Kidney epithelial cell (primary cell): Measurements from ENCODE around the gene KIF26A. TPM values are rescaled to one million over a fixed set of nuclear protein-coding genes. Genes with fewer than 3 reads are reported as not detected.

ENCODE experiments used
- DNase-seq: peaks from one replicate; pipeline ENCODE4 v3.0.0-alpha.2; 2010; ENCODE audit warnings: low read depth
- H3K27me3 ChIP-seq: 2 replicates; pipeline ENCODE4 v1.6.0; 2011; ENCODE audit warnings: low read length; ENCODE audit not compliant: control insufficient read depth, insufficient read depth
- H3K36me3 ChIP-seq: 2 replicates; pipeline ENCODE4 v1.5.1; 2011; ENCODE audit warnings: low read length; ENCODE audit not compliant: control insufficient read depth, insufficient read depth
- H3K4me3 ChIP-seq: 2 replicates; pipeline ENCODE4 v1.5.1; 2011; ENCODE audit warnings: low read depth, mild to moderate bottlenecking, control low read depth, low read length
- total RNA-seq: library from RNA; depleted of rRNA; stranded (reverse); fragments of >200 nt; gene quantifications from 2 replicates; pipeline ENCODE4 v1.2.3, GENCODE V29; 2015
- TF ChIP-seq, protein P1 (sequence below): IDR thresholded peaks from 2 replicates; pipeline ENCODE4 v1.5.1; 2011; ENCODE audit warnings: mild to moderate bottlenecking, moderate library complexity, low read length, control low read depth, inconsistent platforms; ENCODE audit not compliant: insufficient read depth, poor library complexity, severe bottlenecking

Gene KIF26A
- total RNA-seq, 1 donor from 2014 or later, result 0.21 TPM

DNA sequence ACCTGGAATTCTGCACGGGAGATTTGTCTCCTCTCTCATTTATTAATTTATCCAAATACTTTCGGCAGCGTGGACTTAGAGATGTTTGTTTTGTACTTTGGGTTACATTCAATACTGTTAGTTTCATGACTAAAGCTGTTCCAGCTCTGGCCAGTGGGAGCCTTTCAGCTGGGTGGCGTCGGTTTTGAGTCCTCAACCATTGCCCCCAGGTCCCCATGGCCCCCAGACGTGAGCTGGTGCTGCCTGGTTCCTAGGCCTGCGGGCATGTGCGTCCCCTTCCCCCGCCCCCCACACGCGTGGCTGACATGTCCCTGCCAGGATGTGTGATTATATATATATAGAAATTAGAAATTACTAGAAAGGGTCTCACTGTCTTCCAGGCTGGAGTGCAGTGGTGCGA, 48.2 kb downstream of the KIF26A start:
- Histone ChIP-seq H3K36me3 (no peaks in the 10 kb centered on the region), H3K27me3 (peaks cover 4% of the 10 kb centered on the region), H3K4me3 (no peak overlapping the region)
- DNase-seq, result no peak
- TF ChIP-seq, protein P1, sequence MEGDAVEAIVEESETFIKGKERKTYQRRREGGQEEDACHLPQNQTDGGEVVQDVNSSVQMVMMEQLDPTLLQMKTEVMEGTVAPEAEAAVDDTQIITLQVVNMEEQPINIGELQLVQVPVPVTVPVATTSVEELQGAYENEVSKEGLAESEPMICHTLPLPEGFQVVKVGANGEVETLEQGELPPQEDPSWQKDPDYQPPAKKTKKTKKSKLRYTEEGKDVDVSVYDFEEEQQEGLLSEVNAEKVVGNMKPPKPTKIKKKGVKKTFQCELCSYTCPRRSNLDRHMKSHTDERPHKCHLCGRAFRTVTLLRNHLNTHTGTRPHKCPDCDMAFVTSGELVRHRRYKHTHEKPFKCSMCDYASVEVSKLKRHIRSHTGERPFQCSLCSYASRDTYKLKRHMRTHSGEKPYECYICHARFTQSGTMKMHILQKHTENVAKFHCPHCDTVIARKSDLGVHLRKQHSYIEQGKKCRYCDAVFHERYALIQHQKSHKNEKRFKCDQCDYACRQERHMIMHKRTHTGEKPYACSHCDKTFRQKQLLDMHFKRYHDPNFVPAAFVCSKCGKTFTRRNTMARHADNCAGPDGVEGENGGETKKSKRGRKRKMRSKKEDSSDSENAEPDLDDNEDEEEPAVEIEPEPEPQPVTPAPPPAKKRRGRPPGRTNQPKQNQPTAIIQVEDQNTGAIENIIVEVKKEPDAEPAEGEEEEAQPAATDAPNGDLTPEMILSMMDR, result no peak

GRCh38 chr14:104187121-104187889, 48.9 kb downstream of the KIF26A start:
- Histone ChIP-seq H3K27me3 (peaks cover 4% of the 10 kb centered on the region), H3K4me3 (no peak overlapping the region), H3K36me3 (no peaks in the 10 kb centered on the region)
- TF ChIP-seq, protein P1, result no peak
- no peak for DNase-seq

GRCh38 chr14:104187931-104188726, 49.7 kb downstream of the KIF26A start:
- no peak overlapping the region for H3K4me3 ChIP-seq
- H3K36me3 ChIP-seq, result no peaks in the 10 kb centered on the region
- H3K27me3 ChIP-seq, result peaks cover 4% of the 10 kb centered on the region
- DNase-seq, result no peak
- TF ChIP-seq, protein P1, result no peak

DNA sequence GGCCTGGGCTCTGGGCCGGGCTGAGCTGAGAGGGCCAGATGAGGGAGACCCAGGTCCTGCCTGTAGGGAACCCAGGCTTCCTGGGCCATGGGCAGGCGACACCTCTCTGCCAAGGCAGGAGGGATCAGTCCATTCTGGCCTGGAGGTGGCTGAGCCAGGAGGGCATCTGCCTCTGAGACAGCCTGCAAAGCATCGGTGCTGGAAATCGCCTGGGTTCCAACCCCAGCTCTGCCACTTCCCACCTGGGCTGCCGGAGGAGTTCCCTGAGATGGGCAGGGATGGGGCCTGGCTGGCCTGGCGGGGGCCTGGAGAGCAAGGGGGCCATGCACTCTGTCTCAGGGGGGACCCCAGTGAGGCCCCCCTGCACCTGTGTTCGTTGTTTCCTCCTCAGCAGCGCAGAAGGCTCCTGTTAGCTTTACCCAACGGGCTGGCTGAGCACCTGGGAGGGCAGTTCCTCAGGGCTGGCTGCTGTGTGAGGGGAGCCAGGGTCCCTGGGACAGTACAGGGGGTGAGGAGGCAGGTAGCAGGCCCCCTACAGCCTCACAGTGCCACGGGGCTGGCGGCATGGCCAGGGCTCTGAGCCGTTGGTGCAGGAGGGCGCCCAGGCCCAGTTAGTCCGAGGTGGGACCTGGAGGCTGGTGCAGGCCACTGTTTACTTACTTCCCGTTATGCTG, 50.5 kb downstream of the KIF26A start:
- Histone ChIP-seq H3K36me3 (no peaks in the 10 kb centered on the region), H3K27me3 (peaks cover 4% of the 10 kb centered on the region), H3K4me3 (no peak overlapping the region)
- no peak for DNase-seq
- TF ChIP-seq, protein P1, result no peak

DNA sequence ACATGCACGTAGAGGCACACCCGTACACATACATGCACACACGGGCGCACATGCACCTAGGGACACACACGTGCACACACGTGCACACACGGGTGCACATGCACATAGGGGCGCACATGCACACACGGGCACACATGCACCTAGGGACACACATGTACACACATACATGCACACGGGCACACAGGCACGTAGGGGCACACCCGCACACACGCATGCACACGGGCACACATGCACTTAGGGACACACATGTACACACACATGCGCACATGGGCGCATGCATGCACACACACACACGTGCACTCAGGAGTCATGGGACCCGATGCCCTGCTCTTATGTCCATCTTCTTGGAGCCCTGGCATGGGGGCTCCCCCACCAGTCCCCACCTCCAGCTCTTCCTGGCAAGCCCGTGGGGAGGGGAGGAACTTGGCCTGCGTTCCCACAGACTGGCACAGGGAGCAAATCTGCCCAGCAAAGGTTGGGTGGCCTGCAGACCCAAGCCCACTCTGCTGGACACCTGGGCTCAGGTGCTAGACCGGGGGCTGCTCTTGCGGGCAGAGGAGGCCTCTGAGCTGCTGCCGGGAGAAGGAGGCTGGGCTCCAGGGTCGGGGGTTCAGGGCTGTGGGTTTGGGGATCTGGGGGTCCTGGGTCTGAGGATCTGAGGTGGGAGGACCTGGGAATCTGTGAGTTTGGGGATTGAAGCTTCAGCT, 51.4 kb downstream of the KIF26A start:
- Histone ChIP-seq H3K36me3 (no peaks in the 10 kb centered on the region), H3K27me3 (peaks cover 5% of the 10 kb centered on the region), H3K4me3 (no peak overlapping the region)
- TF ChIP-seq, protein P1, result no peak
- no peak for DNase-seq
